WTC11 (cell line): ENCODE data around the gene ZNF813. TPM values are rescaled to one million over a fixed set of nuclear protein-coding genes. Genes with fewer than 3 reads are reported as not detected.

Source experiments
- ATAC-seq: fragments of 200-7000 bp; cut with Tn5 transposase; 2 replicates; pipeline ENCODE4 v1.10.0; 2021; ENCODE audit warnings: mild to moderate bottlenecking, moderate library complexity
- CTCF ChIA-PET: fragments of 300-600 bp; sonication (Branson Sonifier 250); formaldehyde crosslinking; loops from one replicate; lab custom pipeline; 2021; ENCODE audit warnings: antibody characterized with exemption; lab: Charles Lee
- POLR2A ChIA-PET: fragments of 350-600 bp; sonication (Branson Sonifier 250); formaldehyde crosslinking; loops from one replicate; lab custom pipeline; 2021; ENCODE audit warnings: antibody characterized with exemption; lab: Charles Lee
- DNase-seq: peaks from one replicate; pipeline ENCODE4 v3.0.0; 2021; ENCODE audit warnings: low spot score
- H3K27ac Mint-ChIP-seq: 2 replicates; pipeline ENCODE4 v1.8.0; 2021; ENCODE audit warnings: mixed read lengths
- H3K27me3 Mint-ChIP-seq: 2 replicates; pipeline ENCODE4 v1.8.0; 2021; ENCODE audit warnings: low read depth, mild to moderate bottlenecking, moderate library complexity, mixed read lengths
- H3K36me3 Mint-ChIP-seq: 2 replicates; pipeline ENCODE4 v1.8.0; 2021; ENCODE audit warnings: mixed read lengths
- H3K4me1 Mint-ChIP-seq: 2 replicates; pipeline ENCODE4 v1.8.0; 2022; ENCODE audit warnings: mixed read lengths
- H3K4me3 Mint-ChIP-seq: 2 replicates; pipeline ENCODE4 v1.8.0; 2021; ENCODE audit warnings: mild to moderate bottlenecking, moderate library complexity, mixed read lengths
- H3K9me3 Mint-ChIP-seq: 2 replicates; pipeline ENCODE4 v1.8.0; 2021; ENCODE audit warnings: mixed read lengths
- ESRRA ChIP-seq: sonication (generic); formaldehyde crosslinking; IDR thresholded peaks from 2 replicates; pipeline ENCODE4 v1.8.1; 2022; ENCODE audit warnings: mild to moderate bottlenecking, missing genetic modification reagents, borderline replicate concordance
- FOXP1 ChIP-seq: sonication (generic); formaldehyde crosslinking; IDR thresholded peaks from 2 replicates; pipeline ENCODE4 v1.8.0; 2022; ENCODE audit warnings: missing genetic modification reagents, mild to moderate bottlenecking, moderate library complexity, borderline replicate concordance
- GABPB1 ChIP-seq: sonication (generic); formaldehyde crosslinking; IDR thresholded peaks from 2 replicates; pipeline ENCODE4 v1.8.1; 2023; ENCODE audit warnings: mild to moderate bottlenecking, missing genetic modification reagents
- JAZF1 ChIP-seq: fragments of 250-450 bp; sonication (Bioruptor Pico); IDR thresholded peaks from 2 replicates; pipeline ENCODE4 v1.9.0; 2021; ENCODE audit warnings: moderate library complexity, mild to moderate bottlenecking, inconsistent platforms
- NFE2L1 ChIP-seq: sonication (generic); formaldehyde crosslinking; IDR thresholded peaks from 2 replicates; pipeline ENCODE4 v1.8.1; 2023; ENCODE audit warnings: missing genetic modification reagents
- SMAD4 ChIP-seq: sonication (generic); formaldehyde crosslinking; IDR thresholded peaks from 2 replicates; pipeline ENCODE4 v1.8.0; 2022; ENCODE audit warnings: mild to moderate bottlenecking, missing genetic modification reagents
- SP1 ChIP-seq: sonication (generic); formaldehyde crosslinking; conservative IDR thresholded peaks from 2 replicates; pipeline ENCODE4 v1.8.1; 2022; ENCODE audit warnings: missing genetic modification reagents
- total RNA-seq: library from RNA; stranded (reverse); gene quantifications from 3 replicates; pipeline ENCODE4 v1.2.3, GENCODE V29; 2021
- TF ChIP-seq, protein P1 (sequence below): sonication (generic); formaldehyde crosslinking; IDR thresholded peaks from 2 replicates; pipeline ENCODE4 v1.8.0; 2023; ENCODE audit warnings: mild to moderate bottlenecking, missing genetic modification reagents
- TF ChIP-seq, protein P2 (sequence below): fragments of 250-450 bp; sonication (Bioruptor Pico); IDR thresholded peaks from 2 replicates; pipeline ENCODE4 v1.9.0; 2021; ENCODE audit warnings: mild to moderate bottlenecking
- TF ChIP-seq, protein P3 (sequence below): sonication (generic); formaldehyde crosslinking; IDR thresholded peaks from 2 replicates; pipeline ENCODE4 v1.8.0; 2023; ENCODE audit warnings: missing genetic modification reagents
- TF ChIP-seq, protein P4 (sequence below): fragments of 200-600 bp; IDR thresholded peaks from 2 replicates; pipeline ENCODE4 v1.8.0; 2022; ENCODE audit warnings: antibody characterized with exemption
- TF ChIP-seq, protein P5 (sequence below): sonication (generic); formaldehyde crosslinking; IDR thresholded peaks from 2 replicates; pipeline ENCODE4 v1.8.0; 2022; ENCODE audit warnings: mild to moderate bottlenecking, missing genetic modification reagents
- TF ChIP-seq, protein P6 (sequence below): fragments of 250-450 bp; sonication (Bioruptor Pico); IDR thresholded peaks from 2 replicates; pipeline ENCODE4 v1.9.0; 2021; ENCODE audit warnings: moderate library complexity, mild to moderate bottlenecking, inconsistent platforms, borderline replicate concordance
- TF ChIP-seq, protein P7 (sequence below): sonication (generic); formaldehyde crosslinking; conservative IDR thresholded peaks from 2 replicates; pipeline ENCODE4 v1.8.1; 2022; ENCODE audit warnings: mild to moderate bottlenecking, missing genetic modification reagents
- TF ChIP-seq, protein P8 (sequence below): fragments of 250-450 bp; sonication (Bioruptor Pico); conservative IDR thresholded peaks from 2 replicates; pipeline ENCODE4 v1.9.0; 2021; ENCODE audit warnings: mild to moderate bottlenecking

Gene ZNF813
- total RNA-seq, 1 experiment from 2014 or later: 17.5 TPM

DNA sequence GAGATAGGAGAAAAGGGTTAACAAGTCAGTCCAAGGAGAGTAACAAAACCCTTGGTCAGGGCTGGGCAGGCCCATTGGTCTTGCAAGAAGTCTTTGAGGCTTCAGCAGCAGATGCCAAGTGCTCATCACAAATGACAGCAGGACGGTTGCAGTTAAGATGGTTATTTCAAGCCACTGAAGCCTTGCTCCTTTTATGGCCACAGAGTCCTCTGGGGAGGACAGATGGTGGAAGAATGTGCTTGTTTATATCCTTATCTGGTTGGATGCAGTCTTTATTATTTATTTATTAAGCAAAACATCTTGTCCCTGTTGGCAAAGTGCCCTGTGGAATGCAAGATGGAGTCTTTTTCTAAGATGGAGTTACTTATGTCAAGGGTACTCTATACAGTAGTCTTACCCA lies 51.2 kb downstream of the ZNF813 start (continued):
- TF ChIP-seq, protein P1, sequence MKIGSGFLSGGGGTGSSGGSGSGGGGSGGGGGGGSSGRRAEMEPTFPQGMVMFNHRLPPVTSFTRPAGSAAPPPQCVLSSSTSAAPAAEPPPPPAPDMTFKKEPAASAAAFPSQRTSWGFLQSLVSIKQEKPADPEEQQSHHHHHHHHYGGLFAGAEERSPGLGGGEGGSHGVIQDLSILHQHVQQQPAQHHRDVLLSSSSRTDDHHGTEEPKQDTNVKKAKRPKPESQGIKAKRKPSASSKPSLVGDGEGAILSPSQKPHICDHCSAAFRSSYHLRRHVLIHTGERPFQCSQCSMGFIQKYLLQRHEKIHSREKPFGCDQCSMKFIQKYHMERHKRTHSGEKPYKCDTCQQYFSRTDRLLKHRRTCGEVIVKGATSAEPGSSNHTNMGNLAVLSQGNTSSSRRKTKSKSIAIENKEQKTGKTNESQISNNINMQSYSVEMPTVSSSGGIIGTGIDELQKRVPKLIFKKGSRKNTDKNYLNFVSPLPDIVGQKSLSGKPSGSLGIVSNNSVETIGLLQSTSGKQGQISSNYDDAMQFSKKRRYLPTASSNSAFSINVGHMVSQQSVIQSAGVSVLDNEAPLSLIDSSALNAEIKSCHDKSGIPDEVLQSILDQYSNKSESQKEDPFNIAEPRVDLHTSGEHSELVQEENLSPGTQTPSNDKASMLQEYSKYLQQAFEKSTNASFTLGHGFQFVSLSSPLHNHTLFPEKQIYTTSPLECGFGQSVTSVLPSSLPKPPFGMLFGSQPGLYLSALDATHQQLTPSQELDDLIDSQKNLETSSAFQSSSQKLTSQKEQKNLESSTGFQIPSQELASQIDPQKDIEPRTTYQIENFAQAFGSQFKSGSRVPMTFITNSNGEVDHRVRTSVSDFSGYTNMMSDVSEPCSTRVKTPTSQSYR (CRISPR knock-in tag): no peak
- TF ChIP-seq JAZF1 (CRISPR knock-in tag) (no peak), ESRRA (CRISPR knock-in tag) (no peak)
- TF ChIP-seq, protein P2, sequence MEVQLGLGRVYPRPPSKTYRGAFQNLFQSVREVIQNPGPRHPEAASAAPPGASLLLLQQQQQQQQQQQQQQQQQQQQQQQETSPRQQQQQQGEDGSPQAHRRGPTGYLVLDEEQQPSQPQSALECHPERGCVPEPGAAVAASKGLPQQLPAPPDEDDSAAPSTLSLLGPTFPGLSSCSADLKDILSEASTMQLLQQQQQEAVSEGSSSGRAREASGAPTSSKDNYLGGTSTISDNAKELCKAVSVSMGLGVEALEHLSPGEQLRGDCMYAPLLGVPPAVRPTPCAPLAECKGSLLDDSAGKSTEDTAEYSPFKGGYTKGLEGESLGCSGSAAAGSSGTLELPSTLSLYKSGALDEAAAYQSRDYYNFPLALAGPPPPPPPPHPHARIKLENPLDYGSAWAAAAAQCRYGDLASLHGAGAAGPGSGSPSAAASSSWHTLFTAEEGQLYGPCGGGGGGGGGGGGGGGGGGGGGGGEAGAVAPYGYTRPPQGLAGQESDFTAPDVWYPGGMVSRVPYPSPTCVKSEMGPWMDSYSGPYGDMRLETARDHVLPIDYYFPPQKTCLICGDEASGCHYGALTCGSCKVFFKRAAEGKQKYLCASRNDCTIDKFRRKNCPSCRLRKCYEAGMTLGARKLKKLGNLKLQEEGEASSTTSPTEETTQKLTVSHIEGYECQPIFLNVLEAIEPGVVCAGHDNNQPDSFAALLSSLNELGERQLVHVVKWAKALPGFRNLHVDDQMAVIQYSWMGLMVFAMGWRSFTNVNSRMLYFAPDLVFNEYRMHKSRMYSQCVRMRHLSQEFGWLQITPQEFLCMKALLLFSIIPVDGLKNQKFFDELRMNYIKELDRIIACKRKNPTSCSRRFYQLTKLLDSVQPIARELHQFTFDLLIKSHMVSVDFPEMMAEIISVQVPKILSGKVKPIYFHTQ (CRISPR knock-in tag): no peak
- TF ChIP-seq, protein P3, sequence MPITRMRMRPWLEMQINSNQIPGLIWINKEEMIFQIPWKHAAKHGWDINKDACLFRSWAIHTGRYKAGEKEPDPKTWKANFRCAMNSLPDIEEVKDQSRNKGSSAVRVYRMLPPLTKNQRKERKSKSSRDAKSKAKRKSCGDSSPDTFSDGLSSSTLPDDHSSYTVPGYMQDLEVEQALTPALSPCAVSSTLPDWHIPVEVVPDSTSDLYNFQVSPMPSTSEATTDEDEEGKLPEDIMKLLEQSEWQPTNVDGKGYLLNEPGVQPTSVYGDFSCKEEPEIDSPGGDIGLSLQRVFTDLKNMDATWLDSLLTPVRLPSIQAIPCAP (CRISPR knock-in tag): no peak

DNA sequence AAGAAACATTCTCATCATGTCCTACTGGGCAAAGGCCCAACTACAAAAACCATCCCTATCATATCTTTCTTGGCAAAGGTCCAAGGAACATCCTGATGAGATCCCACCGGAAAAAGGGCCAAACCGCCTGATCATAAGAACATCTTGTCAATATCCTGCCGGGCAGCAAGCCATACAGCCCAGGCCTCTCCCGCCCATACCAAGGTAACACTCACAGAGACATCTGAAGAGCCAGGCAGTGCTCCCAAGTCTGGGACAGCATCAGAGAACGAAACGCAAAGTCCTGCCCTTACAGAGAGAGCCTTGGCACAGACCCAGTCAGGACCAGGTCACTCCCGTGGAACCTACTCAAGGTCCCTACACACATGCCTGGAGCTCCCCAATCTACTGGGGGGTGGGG lies 51.9 kb downstream of the ZNF813 start:
- POLR2A ChIA-PET: no interaction called here
- Mint-ChIP-seq H3K27ac (peak overlapping the region; percentile 35), H3K4me3 (no peak overlapping the region), H3K27me3 (no peaks in the 10 kb centered on the region), H3K9me3 (peaks cover 9% of the 10 kb centered on the region), H3K4me1 (peaks cover 14% of the 10 kb centered on the region), H3K36me3 (peaks cover 27% of the 10 kb centered on the region)
- TF ChIP-seq, protein P4, sequence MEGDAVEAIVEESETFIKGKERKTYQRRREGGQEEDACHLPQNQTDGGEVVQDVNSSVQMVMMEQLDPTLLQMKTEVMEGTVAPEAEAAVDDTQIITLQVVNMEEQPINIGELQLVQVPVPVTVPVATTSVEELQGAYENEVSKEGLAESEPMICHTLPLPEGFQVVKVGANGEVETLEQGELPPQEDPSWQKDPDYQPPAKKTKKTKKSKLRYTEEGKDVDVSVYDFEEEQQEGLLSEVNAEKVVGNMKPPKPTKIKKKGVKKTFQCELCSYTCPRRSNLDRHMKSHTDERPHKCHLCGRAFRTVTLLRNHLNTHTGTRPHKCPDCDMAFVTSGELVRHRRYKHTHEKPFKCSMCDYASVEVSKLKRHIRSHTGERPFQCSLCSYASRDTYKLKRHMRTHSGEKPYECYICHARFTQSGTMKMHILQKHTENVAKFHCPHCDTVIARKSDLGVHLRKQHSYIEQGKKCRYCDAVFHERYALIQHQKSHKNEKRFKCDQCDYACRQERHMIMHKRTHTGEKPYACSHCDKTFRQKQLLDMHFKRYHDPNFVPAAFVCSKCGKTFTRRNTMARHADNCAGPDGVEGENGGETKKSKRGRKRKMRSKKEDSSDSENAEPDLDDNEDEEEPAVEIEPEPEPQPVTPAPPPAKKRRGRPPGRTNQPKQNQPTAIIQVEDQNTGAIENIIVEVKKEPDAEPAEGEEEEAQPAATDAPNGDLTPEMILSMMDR: no peak
- TF ChIP-seq NFE2L1 (CRISPR knock-in tag) (no peak), GABPB1 (CRISPR knock-in tag) (no peak), SP1 (CRISPR knock-in tag) (no peak), SMAD4 (no peak), FOXP1 (CRISPR knock-in tag) (no peak)
- TF ChIP-seq, protein P5, sequence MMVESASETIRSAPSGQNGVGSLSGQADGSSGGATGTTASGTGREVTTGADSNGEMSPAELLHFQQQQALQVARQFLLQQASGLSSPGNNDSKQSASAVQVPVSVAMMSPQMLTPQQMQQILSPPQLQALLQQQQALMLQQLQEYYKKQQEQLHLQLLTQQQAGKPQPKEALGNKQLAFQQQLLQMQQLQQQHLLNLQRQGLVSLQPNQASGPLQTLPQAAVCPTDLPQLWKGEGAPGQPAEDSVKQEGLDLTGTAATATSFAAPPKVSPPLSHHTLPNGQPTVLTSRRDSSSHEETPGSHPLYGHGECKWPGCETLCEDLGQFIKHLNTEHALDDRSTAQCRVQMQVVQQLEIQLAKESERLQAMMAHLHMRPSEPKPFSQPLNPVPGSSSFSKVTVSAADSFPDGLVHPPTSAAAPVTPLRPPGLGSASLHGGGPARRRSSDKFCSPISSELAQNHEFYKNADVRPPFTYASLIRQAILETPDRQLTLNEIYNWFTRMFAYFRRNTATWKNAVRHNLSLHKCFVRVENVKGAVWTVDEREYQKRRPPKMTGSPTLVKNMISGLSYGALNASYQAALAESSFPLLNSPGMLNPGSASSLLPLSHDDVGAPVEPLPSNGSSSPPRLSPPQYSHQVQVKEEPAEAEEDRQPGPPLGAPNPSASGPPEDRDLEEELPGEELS (CRISPR knock-in tag): no peak
- TF ChIP-seq, protein P6, sequence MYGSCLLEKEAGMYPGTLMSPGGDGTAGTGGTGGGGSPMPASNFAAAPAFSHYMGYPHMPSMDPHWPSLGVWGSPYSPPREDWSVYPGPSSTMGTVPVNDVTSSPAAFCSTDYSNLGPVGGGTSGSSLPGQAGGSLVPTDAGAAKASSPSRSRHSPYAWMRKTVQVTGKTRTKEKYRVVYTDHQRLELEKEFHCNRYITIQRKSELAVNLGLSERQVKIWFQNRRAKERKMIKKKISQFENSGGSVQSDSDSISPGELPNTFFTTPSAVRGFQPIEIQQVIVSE (CRISPR knock-in tag): no peak
- TF ChIP-seq, protein P7, sequence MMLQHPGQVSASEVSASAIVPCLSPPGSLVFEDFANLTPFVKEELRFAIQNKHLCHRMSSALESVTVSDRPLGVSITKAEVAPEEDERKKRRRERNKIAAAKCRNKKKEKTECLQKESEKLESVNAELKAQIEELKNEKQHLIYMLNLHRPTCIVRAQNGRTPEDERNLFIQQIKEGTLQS: no peak
- TF ChIP-seq, protein P8, sequence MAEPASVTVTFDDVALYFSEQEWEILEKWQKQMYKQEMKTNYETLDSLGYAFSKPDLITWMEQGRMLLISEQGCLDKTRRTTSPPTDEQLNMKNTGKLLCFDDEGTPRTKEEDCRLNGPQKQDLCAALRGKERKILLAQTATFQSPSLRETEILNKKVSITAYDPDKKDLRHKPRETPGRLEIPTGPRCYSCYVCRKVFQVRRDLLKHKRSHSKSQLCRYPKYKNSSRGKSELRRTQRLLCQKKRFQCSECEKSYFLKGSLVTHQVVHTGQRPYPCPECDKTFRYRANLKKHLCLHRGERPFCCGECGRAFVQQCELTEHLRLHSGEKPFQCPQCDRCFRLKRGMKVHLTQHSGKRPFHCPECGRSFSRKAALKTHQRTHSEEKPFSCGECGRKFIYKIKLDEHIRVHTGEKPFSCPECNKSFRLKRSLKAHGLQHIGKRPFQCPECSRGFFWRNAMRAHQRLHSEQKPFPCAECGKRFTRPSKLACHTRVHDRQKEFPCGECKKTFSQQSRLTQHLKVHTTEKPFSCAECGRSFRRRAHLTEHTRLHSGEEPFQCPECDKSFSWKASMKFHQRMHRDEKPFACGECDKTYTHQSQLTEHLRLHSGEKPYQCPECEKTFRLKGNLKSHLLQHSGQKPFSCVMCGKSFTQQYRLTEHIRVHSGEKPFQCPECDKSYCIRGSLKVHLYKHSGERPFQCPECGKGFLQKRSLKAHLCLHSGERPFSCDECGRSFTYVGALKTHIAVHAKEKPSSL (CRISPR knock-in tag): no peak
- CTCF ChIA-PET: interaction anchor here (1.1 to 1.7 kb wide), 2 partner anchors 227 to 274 kb away, joined by 5 to 11 read pairs; no protein-coding TSS in a partner anchor
- ATAC-seq (no peak), DNase-seq (no peak)
